Activated CD4-positive, alpha-beta T cell treated with anti-CD3 and anti-CD28 coated beads, Interleukin-2, amount 10 ng/mL, durations not matched to agents 24 days and 14 days (primary cell): ENCODE measurements around the gene MT4. TPM values are rescaled to one million over a fixed set of nuclear protein-coding genes. Genes with fewer than 3 reads are reported as not detected.
"Not testable (repeated sequence)": the region's sequence is repeated elsewhere in the genome, so short reads cannot be mapped to it uniquely, and the experiment has no call there.

ENCODE experiments used
- DNase-seq: peaks from one replicate; pipeline ENCODE4 v3.0.0; 2022
- H3K27ac Mint-ChIP-seq: one replicate; pipeline ENCODE4 v1.8.0; 2022; ENCODE audit warnings: mild to moderate bottlenecking, mixed read lengths
- H3K27me3 Mint-ChIP-seq: one replicate; pipeline ENCODE4 v1.8.0; 2022; ENCODE audit warnings: mixed read lengths
- H3K36me3 Mint-ChIP-seq: one replicate; pipeline ENCODE4 v1.8.0; 2022; ENCODE audit warnings: low read depth, mild to moderate bottlenecking, mixed read lengths
- H3K4me1 Mint-ChIP-seq: one replicate; pipeline ENCODE4 v1.8.0; 2021; ENCODE audit warnings: mixed read lengths
- H3K4me3 Mint-ChIP-seq: one replicate; pipeline ENCODE4 v1.8.0; 2022; ENCODE audit warnings: mild to moderate bottlenecking, moderate library complexity, mixed read lengths
- H3K9me3 Mint-ChIP-seq: one replicate; pipeline ENCODE4 v1.8.0; 2021; ENCODE audit warnings: mixed read lengths
- intact Hi-C: fragments of 100-400 bp; cut with micrococcal nuclease; formaldehyde crosslinking; loops from one replicate; pipeline ENCODE4 v1.15.1; 2023
- total RNA-seq: library from RNA; stranded (reverse); gene quantifications from 2 replicates; pipeline ENCODE4 v1.2.3, GENCODE V29; 2022

Gene MT4
- total RNA-seq, 1 donor from 2014 or later: not detected

DNA sequence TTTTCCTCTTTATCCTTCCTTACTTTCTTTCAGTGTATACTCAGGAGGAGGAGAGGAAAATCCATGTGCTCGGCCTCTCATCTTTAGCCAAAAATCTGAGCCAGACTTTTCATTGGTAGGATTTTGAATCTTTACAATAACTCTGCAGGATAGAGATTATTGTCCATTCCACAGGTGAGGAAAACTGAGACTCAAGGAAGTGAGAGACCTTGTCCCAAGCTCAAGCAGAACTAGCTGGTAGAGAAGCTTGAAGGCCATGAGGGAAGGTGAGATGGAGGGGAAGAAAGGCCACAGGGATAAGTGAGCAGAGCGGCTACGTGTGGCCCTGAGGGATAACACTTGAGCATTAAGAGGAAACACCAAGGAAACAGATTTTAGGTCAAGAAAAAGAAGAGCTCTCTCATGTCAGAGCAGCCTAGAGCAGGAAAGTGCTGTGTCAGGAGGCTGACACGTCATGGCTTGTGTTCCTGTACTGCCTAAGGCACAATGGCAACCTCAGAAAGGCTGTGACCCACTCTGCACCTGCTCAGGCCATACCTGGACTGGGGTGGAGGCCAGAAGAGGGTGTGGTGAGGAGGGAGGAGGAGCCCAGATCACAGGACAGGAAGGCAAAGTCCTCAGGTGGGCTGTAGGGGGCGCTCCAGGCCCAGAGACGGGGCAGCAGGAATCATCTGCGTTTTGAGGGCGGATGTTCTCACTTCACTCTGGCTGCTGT, 11.9 kb downstream of the MT4 start:
- H3K36me3 Mint-ChIP-seq: no peaks in the 10 kb centered on the region

DNA sequence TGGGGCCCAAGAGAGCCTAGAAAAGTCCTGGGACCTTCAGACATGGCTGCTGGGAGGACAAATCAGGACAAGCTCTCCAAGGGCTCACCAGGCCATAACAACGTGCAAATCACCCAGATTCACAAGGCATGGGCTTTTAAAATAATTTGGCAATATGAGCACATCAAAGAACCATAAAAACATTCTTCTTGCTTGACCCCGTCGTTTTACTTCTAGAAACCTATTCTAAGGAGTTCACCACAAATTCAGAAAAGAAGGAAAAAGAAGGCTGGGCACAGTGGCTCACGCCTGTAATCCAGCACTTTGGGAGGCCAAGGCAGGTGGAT, 12.4 kb downstream of the MT4 start:
- Mint-ChIP-seq H3K4me1 (peaks cover 4% of the 10 kb centered on the region), H3K27ac (no peak overlapping the region), H3K4me3 (no peak overlapping the region), H3K9me3 (no peaks in the 10 kb centered on the region), H3K27me3 (peaks cover 19% of the 10 kb centered on the region), H3K36me3 (no peaks in the 10 kb centered on the region)
- intact Hi-C loops: loop anchor here (1.0 to 10.0 kb wide), 5 partner anchors 23 to 288 kb away; partner anchors contain the start of genes MT1X and SLC12A3
- DNase-seq: no peak

More for the DNA sequence above, 11.9 kb downstream of the MT4 start:
- H3K4me1 Mint-ChIP-seq: peaks cover 4% of the 10 kb centered on the region
- DNase-seq: peak; percentile 96
- no peaks in the 10 kb centered on the region for H3K9me3 Mint-ChIP-seq
- H3K4me3 Mint-ChIP-seq: no peak overlapping the region
- no peak overlapping the region for H3K27ac Mint-ChIP-seq
- H3K27me3 Mint-ChIP-seq: peaks cover 16% of the 10 kb centered on the region
- intact Hi-C loops: loop anchor here (1.0 to 10.0 kb wide), 5 partner anchors 24 to 288 kb away; partner anchors contain the start of genes MT1X and SLC12A3

DNA sequence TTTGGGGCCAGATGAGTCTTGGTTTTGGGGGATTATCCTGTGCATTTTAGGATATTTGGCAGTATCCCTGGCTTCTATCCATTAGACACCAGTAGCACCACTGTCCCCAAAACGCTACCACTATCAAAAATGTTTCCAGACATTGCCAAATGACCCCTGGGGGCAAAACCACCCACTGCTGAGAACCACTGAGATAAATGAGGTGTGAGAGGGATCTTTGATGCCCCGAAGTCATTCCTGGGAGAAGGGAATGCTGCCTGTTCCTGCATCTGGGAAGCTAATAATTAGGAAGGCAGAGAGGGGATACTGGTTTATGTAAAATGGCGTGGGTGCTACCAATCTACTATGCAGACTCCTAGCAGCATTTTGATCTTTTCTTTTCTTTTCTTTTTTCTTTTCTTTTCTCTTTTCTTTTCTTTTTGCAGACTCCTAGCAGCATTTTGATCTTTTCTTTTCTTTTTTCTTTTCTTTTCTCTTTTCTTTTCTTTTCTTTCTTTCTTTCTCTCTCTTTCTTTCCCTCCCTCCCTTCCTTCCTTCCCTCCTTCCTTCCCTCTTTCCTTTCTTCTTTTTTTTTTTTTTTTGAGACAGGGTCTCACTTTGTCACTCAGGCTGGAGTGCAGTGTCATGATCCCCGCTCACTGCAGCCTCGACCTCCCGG, 15.6 kb downstream of the MT4 start:
- Mint-ChIP-seq H3K27me3 (peaks cover 31% of the 10 kb centered on the region), H3K4me3 (no peak overlapping the region), H3K4me1 (peaks cover 4% of the 10 kb centered on the region), H3K36me3 (no peaks in the 10 kb centered on the region), H3K27ac (no peak overlapping the region), H3K9me3 (no peaks in the 10 kb centered on the region)
- DNase-seq: no peak
- intact Hi-C loops: no loop called here

DNA sequence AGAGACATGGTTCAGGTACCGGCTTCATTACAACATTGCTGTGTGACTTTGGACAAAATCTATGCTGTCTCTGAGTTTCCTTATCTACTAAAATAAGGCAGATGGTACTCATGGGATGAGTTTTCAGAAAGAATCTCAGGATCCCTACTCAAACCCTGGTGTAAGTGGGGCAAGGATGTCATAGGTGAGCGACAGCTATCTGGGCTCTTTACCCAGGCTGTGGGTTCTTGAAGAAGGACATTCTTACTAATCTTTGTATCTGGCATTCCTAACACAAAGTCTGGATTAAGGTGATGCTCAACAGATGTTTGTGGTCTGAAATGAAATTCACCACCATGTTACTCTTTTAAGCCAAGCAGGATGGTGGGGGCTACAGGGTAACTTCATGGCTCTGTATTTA, 18.0 kb downstream of the MT4 start:
- H3K27ac Mint-ChIP-seq, DNase-seq, intact Hi-C loops, H3K4me3 Mint-ChIP-seq, H3K36me3 Mint-ChIP-seq, H3K4me1 Mint-ChIP-seq, H3K9me3 Mint-ChIP-seq: not testable (repeated sequence)
- H3K27me3 Mint-ChIP-seq: peaks cover 43% of the 10 kb centered on the region

DNA sequence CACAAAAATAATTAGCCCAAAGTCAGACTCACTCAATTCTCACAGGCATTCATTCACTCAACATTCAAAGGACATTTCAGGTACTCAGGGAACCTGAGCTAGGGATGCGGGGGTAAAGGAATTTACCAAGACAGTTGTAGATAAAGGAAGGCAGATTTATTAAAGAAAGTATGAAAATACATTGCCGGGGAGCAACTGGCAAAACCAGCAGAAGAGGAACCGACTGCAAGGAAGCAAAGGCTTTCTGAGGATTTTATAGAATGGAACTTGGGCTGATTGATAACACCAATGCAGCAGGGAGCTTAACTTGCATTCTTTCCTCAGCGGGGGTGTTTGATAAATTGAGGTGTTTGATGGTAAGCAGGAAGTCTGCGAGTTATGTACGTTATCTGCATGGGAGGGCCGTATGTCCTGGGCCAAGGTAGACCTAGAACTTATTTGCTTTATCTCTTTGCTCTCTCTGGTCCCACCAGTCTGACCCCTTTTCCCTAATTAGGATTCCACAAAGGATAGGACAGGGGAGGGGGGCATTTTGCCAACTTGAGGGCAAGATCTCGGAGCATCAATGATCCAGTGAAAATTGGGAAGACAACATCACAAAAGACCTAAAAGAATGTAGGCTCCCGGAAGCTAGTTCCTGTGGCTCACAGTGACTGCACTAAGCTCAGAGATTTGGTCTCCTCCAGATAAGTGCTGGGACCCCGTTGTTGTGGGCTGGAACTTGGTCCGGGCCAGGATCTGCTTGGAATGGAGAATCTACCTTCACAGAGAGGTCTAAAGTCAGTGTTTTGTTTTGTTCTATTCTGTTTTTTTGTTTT, 18.7 kb downstream of the MT4 start:
- H3K27ac Mint-ChIP-seq: no peak overlapping the region
- DNase-seq: no peak
- H3K4me1 Mint-ChIP-seq: no peaks in the 10 kb centered on the region
- H3K27me3 Mint-ChIP-seq: peaks cover 46% of the 10 kb centered on the region
- no peaks in the 10 kb centered on the region for H3K36me3 Mint-ChIP-seq
- H3K4me3 Mint-ChIP-seq: no peak overlapping the region
- H3K9me3 Mint-ChIP-seq: no peaks in the 10 kb centered on the region
- intact Hi-C loops: no loop called here

DNA sequence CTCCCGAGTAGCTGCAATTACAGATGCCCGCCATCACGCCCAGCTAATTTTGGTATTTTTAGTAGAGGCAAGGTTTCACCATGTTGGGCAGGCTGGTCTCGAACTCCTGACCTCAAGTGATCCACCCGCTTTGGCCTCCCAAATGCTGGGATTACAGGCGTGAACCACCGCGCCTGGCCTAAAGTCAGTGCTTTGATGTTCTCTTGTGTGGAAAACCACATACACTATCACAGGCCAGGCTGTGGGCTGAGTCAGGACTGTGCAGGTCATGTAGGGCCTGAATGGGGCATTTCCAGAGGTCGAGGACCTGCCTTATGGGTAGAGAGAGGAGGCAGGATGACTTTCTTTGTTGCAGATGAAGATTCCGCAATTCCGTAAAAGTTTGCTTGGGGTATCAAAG, 19.4 kb downstream of the MT4 start:
- H3K9me3 Mint-ChIP-seq: no peaks in the 10 kb centered on the region
- intact Hi-C loops: no loop called here
- H3K36me3 Mint-ChIP-seq: no peaks in the 10 kb centered on the region
- H3K4me3 Mint-ChIP-seq: no peak overlapping the region
- DNase-seq: no peak
- no peak overlapping the region for H3K27ac Mint-ChIP-seq
- H3K27me3 Mint-ChIP-seq: peaks cover 50% of the 10 kb centered on the region
- peaks cover 4% of the 10 kb centered on the region for H3K4me1 Mint-ChIP-seq

DNA sequence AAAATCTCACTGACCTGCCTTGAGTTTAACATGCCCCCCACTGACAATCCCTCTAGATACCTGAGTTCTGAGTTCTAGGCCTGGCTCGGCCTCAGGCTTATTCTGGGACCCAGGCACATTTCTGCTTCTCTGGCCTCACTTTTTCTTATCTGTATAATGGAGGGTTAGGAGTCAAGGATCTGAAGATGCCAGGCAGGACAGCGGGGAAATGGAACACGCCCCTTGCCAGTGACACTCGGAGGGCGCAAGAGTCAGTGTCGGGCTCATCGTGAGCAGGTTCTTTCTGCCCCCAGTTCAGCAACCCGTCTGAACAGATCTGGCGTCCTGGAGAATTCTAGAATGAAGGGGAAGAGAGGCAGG, 23.9 kb downstream of the MT4 start:
- H3K4me3 Mint-ChIP-seq: peak overlapping the region; percentile 88
- H3K9me3 Mint-ChIP-seq: no peaks in the 10 kb centered on the region
- intact Hi-C loops: no loop called here
- peak overlapping the region; percentile 48 for H3K27ac Mint-ChIP-seq
- no peaks in the 10 kb centered on the region for H3K36me3 Mint-ChIP-seq
- peaks cover 42% of the 10 kb centered on the region for H3K27me3 Mint-ChIP-seq
- peaks cover 15% of the 10 kb centered on the region for H3K4me1 Mint-ChIP-seq
- DNase-seq: no peak

DNA sequence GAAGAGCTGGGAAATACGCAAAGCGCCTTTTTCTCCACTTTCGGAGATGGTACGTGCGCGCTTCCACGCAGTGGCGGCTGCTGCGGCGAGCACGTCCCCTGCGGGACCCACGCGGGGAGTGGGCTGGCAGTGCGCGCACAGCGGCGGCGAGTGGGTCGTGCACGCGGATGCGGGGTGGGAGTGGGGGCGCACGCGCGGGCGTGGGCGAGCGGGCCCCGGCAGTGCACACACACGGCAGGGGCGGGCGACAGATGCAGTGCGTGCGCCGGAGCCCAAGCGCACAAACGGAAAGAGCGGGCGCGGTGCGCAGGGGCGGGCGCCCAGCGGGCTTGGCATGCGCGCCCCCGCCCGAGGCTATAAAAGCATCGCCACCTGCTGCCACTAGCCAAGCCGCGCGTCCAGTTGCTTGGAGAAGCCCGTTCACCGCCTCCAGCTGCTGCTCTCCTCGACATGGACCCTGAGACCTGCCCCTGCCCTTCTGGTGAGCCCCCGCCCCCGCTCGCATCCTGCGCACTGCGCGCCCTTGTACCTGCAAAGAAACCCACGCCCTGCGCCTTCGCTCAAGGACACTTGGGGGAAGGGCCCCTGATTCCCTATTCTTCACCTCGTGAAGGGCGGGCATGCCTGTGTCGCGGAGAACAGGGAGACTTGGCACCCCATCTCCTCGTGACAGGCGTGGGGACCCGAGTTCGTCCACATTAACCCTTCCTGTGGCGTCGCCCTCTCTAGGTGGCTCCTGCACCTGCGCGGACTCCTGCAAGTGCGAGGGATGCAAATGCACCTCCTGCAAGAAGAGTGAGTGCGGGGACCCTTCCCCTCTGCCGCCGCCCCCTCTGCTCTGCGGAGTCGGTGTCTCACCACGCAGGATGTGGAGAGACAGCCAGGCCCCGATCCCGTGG, 24.5 kb downstream of the MT4 start, which contains the start of gene MT3:
MT3 (plus strand) TSS at position 388 of the 899 bp plus-strand sequence; CDS start at position 451, 63 bp downstream.
- peak; percentile 82 for DNase-seq

DNA sequence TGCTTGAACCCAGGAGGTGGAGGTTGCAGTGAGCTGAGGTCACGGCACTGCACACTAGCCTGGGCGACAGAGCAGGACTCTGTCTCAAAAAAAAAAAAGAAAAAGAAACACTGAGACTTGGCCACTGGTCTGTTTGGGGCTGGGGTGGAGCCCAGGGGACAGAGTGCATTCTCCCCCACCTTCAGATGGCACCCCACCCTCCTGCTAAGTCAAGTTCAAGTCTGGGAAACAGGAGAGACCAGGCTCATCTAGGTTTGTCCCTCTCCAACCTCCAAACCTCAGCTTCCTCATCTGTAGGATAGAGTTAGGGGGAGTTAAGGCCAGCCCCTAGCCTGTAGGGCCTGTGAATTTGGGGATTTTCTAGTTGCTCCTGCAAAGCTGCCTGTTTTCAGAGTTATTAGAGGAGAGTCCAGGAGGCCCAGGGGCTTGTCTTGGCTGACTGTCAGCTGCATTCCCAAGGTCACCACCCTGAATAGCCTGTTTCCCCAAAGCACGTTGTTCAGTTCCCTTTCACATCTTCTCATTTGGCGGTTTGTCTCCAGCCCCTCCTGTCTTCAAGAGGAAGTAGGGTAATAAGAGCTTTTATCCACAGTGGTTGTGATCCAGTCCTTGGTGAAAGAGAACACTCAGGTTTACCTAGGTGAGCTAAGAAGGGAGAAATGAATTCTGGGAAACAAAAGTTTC, 26.6 kb downstream of the MT4 start:
- H3K27ac Mint-ChIP-seq: no peak overlapping the region
- intact Hi-C loops: no loop called here
- H3K9me3 Mint-ChIP-seq: no peaks in the 10 kb centered on the region
- H3K4me3 Mint-ChIP-seq: no peak overlapping the region
- peaks cover 31% of the 10 kb centered on the region for H3K27me3 Mint-ChIP-seq
- no peaks in the 10 kb centered on the region for H3K36me3 Mint-ChIP-seq
- H3K4me1 Mint-ChIP-seq: peaks cover 15% of the 10 kb centered on the region
- DNase-seq: no peak

More for the DNA sequence above, 24.5 kb downstream of the MT4 start, which contains the start of gene MT3:
- peaks cover 37% of the 10 kb centered on the region for H3K27me3 Mint-ChIP-seq
- peaks cover 15% of the 10 kb centered on the region for H3K4me1 Mint-ChIP-seq
- no peaks in the 10 kb centered on the region for H3K36me3 Mint-ChIP-seq
- peak within 1 kb of the TSS; percentile 88 for H3K4me3 Mint-ChIP-seq
- H3K27ac Mint-ChIP-seq: peak within 1 kb of the TSS; percentile 62
- intact Hi-C loops: no loop called here
- no peaks in the 10 kb centered on the region for H3K9me3 Mint-ChIP-seq

DNA sequence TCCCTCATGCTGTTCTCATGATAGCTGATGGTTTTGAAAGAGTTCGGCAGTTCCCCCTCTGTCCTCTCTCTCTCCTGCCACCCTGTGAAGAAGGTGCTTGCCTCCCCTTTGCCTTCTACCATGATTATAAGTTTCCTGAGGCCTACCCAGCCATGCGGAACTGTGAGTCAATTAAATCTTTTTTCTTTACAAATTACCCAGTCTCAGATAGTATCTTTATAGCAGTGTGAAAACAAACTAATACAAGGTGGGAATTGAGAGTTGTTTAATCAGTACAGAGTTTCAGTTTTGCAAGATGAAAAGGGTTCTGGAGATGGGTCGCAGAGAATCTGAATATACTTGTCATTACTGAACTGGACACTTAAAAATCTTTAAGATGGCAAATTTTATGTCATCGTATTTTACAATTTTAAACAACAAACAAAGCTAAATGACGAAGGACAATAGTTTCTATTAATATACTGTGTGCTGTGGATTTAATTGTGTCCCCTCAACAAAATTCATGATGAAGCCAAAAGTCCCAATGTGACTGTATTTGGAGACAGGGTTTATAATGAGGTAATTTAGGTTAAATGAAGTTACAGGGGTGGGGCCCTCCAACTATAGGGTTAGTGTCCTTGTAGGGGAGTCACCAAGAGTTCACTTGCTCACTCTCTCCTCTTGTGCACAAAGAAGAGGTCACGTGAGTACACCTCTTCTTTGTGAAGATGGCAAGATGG, 28.9 kb downstream of the MT4 start:
- Mint-ChIP-seq H3K4me1 (peaks cover 20% of the 10 kb centered on the region), H3K36me3 (no peaks in the 10 kb centered on the region), H3K4me3 (no peak overlapping the region), H3K27ac (no peak overlapping the region), H3K27me3 (peaks cover 32% of the 10 kb centered on the region), H3K9me3 (no peaks in the 10 kb centered on the region)
- intact Hi-C loops: no loop called here
- no peak for DNase-seq

DNA sequence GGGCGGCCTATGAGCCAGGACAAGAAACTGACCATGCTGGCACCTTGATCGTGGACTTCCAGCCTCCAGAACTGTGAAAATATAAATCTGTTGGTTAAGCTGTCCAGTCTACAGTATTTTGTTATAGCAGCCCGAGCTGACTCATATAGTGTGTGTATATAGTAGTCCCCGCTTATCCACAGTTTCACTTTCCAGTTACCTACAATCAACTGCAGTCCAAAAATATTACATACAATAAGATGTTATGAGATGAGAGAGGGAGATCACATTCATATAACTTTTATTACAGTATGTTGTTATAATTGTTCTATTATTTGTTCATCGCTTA, 29.4 kb downstream of the MT4 start:
- H3K27ac Mint-ChIP-seq: no peak overlapping the region
- peaks cover 30% of the 10 kb centered on the region for H3K27me3 Mint-ChIP-seq
- DNase-seq: no peak
- H3K36me3 Mint-ChIP-seq: no peaks in the 10 kb centered on the region
- H3K4me1 Mint-ChIP-seq: peaks cover 18% of the 10 kb centered on the region
- H3K9me3 Mint-ChIP-seq: no peaks in the 10 kb centered on the region
- no peak overlapping the region for H3K4me3 Mint-ChIP-seq
- intact Hi-C loops: no loop called here

DNA sequence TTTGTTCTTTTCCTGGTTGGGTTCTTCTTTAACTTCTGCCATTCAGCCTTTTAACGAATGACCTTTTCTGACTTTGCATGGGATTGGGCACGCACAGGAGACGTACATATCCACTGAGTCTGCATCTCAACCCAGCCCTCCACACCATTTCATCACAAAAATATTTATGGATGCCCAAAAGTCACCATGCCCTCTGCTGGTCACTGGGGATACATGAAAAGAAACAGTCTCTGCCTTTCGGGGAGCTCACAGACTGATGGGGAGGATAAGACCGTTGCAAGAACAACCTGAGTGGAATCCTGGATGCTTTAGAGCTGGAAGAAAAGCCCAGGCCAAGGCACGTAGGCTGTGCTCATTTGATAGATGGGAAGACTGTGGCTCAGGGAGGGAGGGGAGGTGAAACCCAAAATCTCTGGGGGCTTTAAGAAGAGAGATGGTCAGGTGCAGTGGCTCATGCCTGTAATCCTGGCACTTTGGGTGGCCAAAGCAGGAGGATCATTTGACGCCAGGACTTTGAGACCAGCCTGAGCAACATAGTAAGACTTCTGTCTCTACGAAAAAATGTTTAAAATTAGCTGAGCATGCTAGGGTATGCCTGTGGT, 35.6 kb downstream of the MT4 start:
- H3K27ac Mint-ChIP-seq: no peak overlapping the region
- no peaks in the 10 kb centered on the region for H3K36me3 Mint-ChIP-seq
- intact Hi-C loops: loop anchor here (1.0 kb wide), 2 partner anchors 23 to 102 kb away; no protein-coding TSS in a partner anchor
- DNase-seq: peak; percentile 80
- peaks cover 17% of the 10 kb centered on the region for H3K4me1 Mint-ChIP-seq
- H3K27me3 Mint-ChIP-seq: peaks cover 34% of the 10 kb centered on the region
- H3K9me3 Mint-ChIP-seq: no peaks in the 10 kb centered on the region
- no peak overlapping the region for H3K4me3 Mint-ChIP-seq
